ENCODE data around the gene IL18R1.

- no peak for TF ChIP-seq POLR2AphosphoS5 (IDR thresholded peaks at IDR 0.05; ENCODE audit: insufficient read depth, low read depth, low read length)
- no peak for TF ChIP-seq EZH2 (IDR thresholded peaks at IDR 0.05; ENCODE audit: borderline replicate concordance, low read depth, low read length, severe bottlenecking)
- TF ChIP-seq JUN (IDR thresholded peaks at IDR 0.05; ENCODE audit: borderline replicate concordance, insufficient read depth, insufficient read length, low read depth) = no peak
- TF ChIP-seq CTCF (IDR thresholded peaks at IDR 0.05; ENCODE audit: extremely low read depth in 1 of 2, insufficient read depth in 1 of 2, low read depth in 1 of 2, low read length in 2 of 2) = no peak
- no peak for TF ChIP-seq MYC (IDR thresholded peaks at IDR 0.05; ENCODE audit: low read depth, low read length)
- no peak for TF ChIP-seq MAX (IDR thresholded peaks at IDR 0.05; ENCODE audit: insufficient read depth, insufficient read length)
- TF ChIP-seq POLR2A (IDR thresholded peaks at IDR 0.05; ENCODE audit: low read depth, low read length) = no peak
- TF ChIP-seq GATA2 (IDR thresholded peaks at IDR 0.05; ENCODE audit: insufficient read depth, insufficient read length, low read depth, low read length) = no peak
These were observed 71.7 kb downstream of the IL18R1 start for GRCh38 chr2:102427249-102427648.

Measured in endothelial cell of umbilical vein (primary cell).